Measurements from ENCODE around the gene DCTN4. TPM values are rescaled to one million over a fixed set of nuclear protein-coding genes. Genes with fewer than 3 reads are reported as not detected.

The DCTN4 gene
- total RNA-seq, 6 experiments from 2014 or later: 60.1 to 76.9 (median 68.7) TPM

- Mint-ChIP-seq H3K4me1 (ENCODE audit: low read depth) (peaks cover 81% of the 10 kb centered on the region), H3K27me3 (ENCODE audit: insufficient read depth) (no peaks in the 10 kb centered on the region; the same call in none of the 2 replicates), H3K9me3 (no peaks in the 10 kb centered on the region), H3K36me3 (ENCODE audit: low read depth) (peaks cover 7% of the 10 kb centered on the region; the same call in 1 of the 2 replicates), H3K4me3 (peak overlapping the region; percentile 100), H3K27ac (peak overlapping the region; percentile 95)
- peak; percentile 91 for DNase-seq
- no peak for TF ChIP-seq CTCF (IDR thresholded peaks at IDR 0.05)
Measured at GRCh38 chr5:150780816-150781221, 22.0 kb upstream of the DCTN4 start.

GRCh38 chr5:150780187-150780692, 21.4 kb upstream of the DCTN4 start:
- H3K27me3 Mint-ChIP-seq (ENCODE audit: insufficient read depth): no peaks in the 10 kb centered on the region; the same call in none of the 2 replicates
- no peaks in the 10 kb centered on the region for H3K9me3 Mint-ChIP-seq
- H3K27ac Mint-ChIP-seq: peak overlapping the region; percentile 95
- H3K36me3 Mint-ChIP-seq (ENCODE audit: low read depth): peaks cover 2% of the 10 kb centered on the region; the same call in 1 of the 2 replicates
- no peak for TF ChIP-seq CTCF (IDR thresholded peaks at IDR 0.05)
- H3K4me1 Mint-ChIP-seq (ENCODE audit: low read depth): peaks cover 82% of the 10 kb centered on the region
- peak overlapping the region; percentile 100 for H3K4me3 Mint-ChIP-seq
- peak; percentile 57 for DNase-seq

DNA sequence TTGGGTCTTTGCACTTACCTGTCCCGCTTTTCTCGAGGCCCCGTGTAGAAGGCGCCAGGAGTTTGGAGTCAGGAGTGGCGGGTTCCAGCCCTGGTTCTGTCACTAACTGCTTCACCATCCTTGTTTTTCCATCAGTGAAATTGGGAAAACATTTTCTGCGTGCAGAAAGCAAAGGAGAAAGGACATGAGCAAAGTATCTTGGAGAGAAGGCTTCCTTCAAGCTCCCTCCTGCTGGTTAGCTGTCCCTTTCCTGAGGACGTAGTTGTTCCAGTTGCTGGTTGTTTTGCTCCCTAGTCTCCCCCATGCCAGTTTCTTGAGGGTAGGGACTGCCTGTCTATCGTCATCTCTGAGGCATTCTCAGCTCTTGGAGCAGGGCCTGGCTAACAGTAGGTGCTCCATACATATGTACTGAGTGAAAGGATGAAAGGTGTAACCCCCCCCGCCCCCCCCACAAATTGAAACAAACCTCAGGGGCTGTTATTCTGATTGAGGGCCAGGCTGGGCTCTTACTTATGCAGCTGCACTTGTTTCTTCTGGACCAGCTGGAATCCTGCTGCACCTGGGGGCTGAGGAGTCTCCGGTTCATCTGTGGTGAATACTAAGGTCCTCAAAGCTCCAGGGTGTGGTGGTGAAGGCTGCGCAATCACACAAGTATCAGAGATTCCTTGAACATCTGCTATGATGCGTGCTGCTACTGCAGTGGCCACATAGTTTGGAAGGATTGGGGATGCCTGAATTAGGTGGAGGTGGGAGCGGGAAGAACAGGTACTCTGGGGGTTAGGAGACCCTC, 20.8 kb upstream of the DCTN4 start:
- Mint-ChIP-seq H3K4me3 (peak overlapping the region; percentile 100), H3K4me1 (ENCODE audit: low read depth) (peaks cover 77% of the 10 kb centered on the region), H3K27me3 (ENCODE audit: insufficient read depth) (no peaks in the 10 kb centered on the region; the same call in 1 of the 2 replicates), H3K27ac (peak overlapping the region; percentile 95), H3K9me3 (no peaks in the 10 kb centered on the region), H3K36me3 (ENCODE audit: low read depth) (no peaks in the 10 kb centered on the region)
- DNase-seq: no peak
- no peak; the same call in none of the 2 replicates for TF ChIP-seq CTCF (IDR thresholded peaks at IDR 0.05)

DNA sequence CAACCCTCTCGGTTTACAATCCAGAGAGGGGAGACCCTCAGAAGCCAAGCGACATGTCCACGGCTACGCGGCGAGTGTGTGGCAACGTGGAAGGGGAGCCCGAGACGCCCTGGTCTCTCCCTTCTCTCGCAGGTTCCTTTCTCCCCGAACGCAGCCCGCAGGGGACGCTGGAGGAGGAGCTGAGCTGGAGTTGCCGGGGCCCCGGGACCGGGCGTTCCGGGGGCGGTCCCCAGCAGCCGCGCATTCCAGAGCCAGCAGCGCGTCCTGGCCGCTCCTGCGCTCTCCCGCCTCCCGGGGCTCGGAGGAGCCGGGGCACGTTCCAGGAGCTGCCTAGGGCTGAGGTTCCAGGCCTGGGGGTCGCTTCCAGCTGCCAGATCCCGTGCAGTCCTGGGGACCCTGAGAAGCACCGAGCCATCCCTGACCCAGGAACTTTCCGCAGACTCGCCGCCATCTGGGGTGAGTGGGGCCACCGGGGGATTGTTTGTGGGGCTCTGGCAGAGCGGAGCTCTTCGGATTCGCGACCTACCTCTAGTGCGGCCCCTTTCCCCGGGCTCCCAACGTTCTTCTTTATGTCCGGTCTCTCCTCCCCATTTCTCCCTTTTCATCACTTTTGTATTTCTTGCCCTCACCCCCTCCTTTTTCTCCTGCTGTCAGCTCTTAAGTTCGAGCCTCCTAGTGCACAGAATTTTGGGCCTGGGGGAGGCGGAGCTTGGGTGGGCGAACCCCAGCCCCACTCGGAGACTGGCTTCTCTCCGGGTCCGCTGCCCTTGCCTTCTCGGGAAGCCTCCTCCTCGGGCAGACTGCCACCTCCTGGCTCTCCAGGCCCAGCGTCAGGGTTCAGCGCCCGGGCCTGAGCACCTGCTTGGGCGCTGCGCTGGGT, 19.9 kb upstream of the DCTN4 start, which contains the start of gene SMIM3:
Gene SMIM3 (plus strand): TSS at position 241 of the 880 bp plus-strand sequence. CDS start 16,684 bp downstream, outside the sequence.
- Mint-ChIP-seq H3K27ac (peak within 1 kb of the TSS; percentile 95), H3K4me3 (peak within 1 kb of the TSS; percentile 100), H3K36me3 (ENCODE audit: low read depth) (no peaks in the 10 kb centered on the region), H3K9me3 (no peaks in the 10 kb centered on the region), H3K27me3 (ENCODE audit: insufficient read depth) (no peaks in the 10 kb centered on the region; the same call in 1 of the 2 replicates), H3K4me1 (ENCODE audit: low read depth) (peaks cover 77% of the 10 kb centered on the region)
- DNase-seq: peak; percentile 57
- peak; percentile 66; the same call in 1 of the 2 replicates for TF ChIP-seq CTCF (IDR thresholded peaks at IDR 0.05)

- Mint-ChIP-seq H3K9me3 (no peaks in the 10 kb centered on the region), H3K27ac (peak overlapping the region; percentile 72), H3K4me1 (ENCODE audit: low read depth) (peaks cover 77% of the 10 kb centered on the region)
Measured at GRCh38 chr5:150778088-150778516, 19.3 kb upstream of the DCTN4 start.

More at GRCh38 chr5:150778088-150778516, 19.3 kb upstream of the DCTN4 start:
- Mint-ChIP-seq H3K27me3 (ENCODE audit: insufficient read depth) (no peaks in the 10 kb centered on the region; the same call in 1 of the 2 replicates), H3K4me3 (peak overlapping the region; percentile 100), H3K36me3 (ENCODE audit: low read depth) (no peaks in the 10 kb centered on the region)
- no peak for DNase-seq
- no peak for TF ChIP-seq CTCF (IDR thresholded peaks at IDR 0.05)
